Stimulated activated CD8-positive, alpha-beta memory T cell treated with anti-CD3 and anti-CD28 coated beads, Interleukin-12 subunit alpha, Interleukin-12 subunit beta, amount 100 ng/mL, for 24 hours (primary cell): ENCODE measurements around the gene NPL.

Experiments
- DNase-seq: peaks from one replicate; pipeline ENCODE4 v3.0.0-alpha.2; 2020; ENCODE audit errors: extremely low read depth

The NPL gene

GRCh38 chr1:182789138-182790076, at the start of gene NPL:
Gene NPL (plus strand): TSS chr1:182789773. CDS start chr1:182794372, 4,599 bp downstream.
- DNase-seq, result peak; percentile 68

- DNase-seq, result no peak
Measured at GRCh38 chr1:182740120-182740519, 49.5 kb upstream of the NPL start.

GRCh38 chr1:182742780-182743179, 46.8 kb upstream of the NPL start:
- DNase-seq, result no peak

- no peak for DNase-seq
Measured at GRCh38 chr1:182752077-182752988, 37.2 kb upstream of the NPL start.

GRCh38 chr1:182754087-182754486, 35.5 kb upstream of the NPL start:
- DNase-seq, result no peak

- DNase-seq, result no peak
Measured at GRCh38 chr1:182754543-182755314, 34.8 kb upstream of the NPL start.

GRCh38 chr1:182755632-182756031, 33.9 kb upstream of the NPL start:
- no peak for DNase-seq

GRCh38 chr1:182756423-182756822, 33.1 kb upstream of the NPL start:
- DNase-seq, result no peak

- DNase-seq, result no peak
Measured at GRCh38 chr1:182761396-182762395, 27.9 kb upstream of the NPL start.

GRCh38 chr1:182762536-182762935, 27.0 kb upstream of the NPL start:
- no peak for DNase-seq

GRCh38 chr1:182764029-182764727, 25.4 kb upstream of the NPL start:
- no peak for DNase-seq

GRCh38 chr1:182765391-182765790, 24.2 kb upstream of the NPL start:
- DNase-seq, result no peak

- DNase-seq, result no peak
Measured at GRCh38 chr1:182766050-182766449, 23.5 kb upstream of the NPL start.

GRCh38 chr1:182766881-182767645, 22.5 kb upstream of the NPL start:
- DNase-seq, result no peak

GRCh38 chr1:182768963-182769362, 20.6 kb upstream of the NPL start:
- DNase-seq, result no peak

- DNase-seq, result no peak
Measured at GRCh38 chr1:182770232-182770631, 19.3 kb upstream of the NPL start.

GRCh38 chr1:182771187-182771984, 18.2 kb upstream of the NPL start:
- DNase-seq, result no peak

- DNase-seq, result no peak
Measured at GRCh38 chr1:182777386-182777785, 12.2 kb upstream of the NPL start.
